Stimulated activated CD8-positive, alpha-beta memory T cell treated with anti-CD3 and anti-CD28 coated beads, Interleukin-12 subunit alpha, Interleukin-12 subunit beta, amount 100 ng/mL, for 24 hours (primary cell): Measurements from ENCODE around the gene LMBRD1.
"Not testable (repeated sequence)": the region's sequence is repeated elsewhere in the genome, so short reads cannot be mapped to it uniquely, and the experiment has no call there.

Experiments
- DNase-seq: peaks from one replicate; pipeline ENCODE4 v3.0.0-alpha.2; 2020; ENCODE audit errors: extremely low read depth

The LMBRD1 gene

DNA sequence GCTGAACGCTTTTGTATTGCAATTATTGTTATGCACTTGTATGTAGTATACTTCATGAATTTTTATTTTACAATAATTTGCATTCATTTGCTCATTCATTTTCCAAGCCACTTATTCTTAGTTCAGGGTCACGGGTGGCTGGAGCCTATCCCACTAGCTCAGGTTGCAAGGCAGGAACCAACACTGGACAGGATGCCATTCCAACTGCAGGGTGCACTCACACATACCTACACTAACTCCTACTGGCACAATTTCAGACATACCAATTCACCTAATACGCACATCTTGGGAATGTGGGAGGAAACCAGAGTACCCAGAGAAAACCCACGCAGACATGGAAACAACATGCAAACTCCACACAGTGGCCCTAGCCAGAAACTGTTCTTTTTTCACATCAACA, 61.8 kb downstream of the LMBRD1 start:
- DNase-seq, result no peak

GRCh38 chr6:69732640-69733039, 64.2 kb downstream of the LMBRD1 start:
- DNase-seq, result no peak

DNA sequence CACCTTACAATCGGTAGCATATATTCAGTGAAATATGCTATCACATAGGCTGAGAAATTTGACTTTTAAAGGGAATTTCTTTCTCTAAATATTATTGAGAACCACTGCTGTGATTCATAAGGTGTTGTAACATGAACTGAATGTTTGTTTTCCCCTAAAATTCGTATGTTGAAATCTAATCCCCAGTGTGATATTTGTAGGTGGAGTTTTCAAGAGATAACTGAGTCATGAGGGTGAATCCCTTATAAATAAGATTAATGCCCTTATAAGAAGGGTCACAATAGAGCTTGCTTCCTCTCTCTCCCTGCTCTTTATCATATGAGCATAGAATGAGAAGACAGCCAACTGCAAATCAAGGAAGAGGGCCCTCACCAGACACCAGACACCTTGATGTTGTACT, 64.8 kb downstream of the LMBRD1 start:
- DNase-seq, result no peak

- no peak for DNase-seq
Measured at GRCh38 chr6:69729870-69730449, 66.8 kb downstream of the LMBRD1 start.

- no peak for DNase-seq
Measured at GRCh38 chr6:69722683-69723082, 74.1 kb downstream of the LMBRD1 start.

- no peak for DNase-seq
Measured at GRCh38 chr6:69719602-69720193, 77.1 kb downstream of the LMBRD1 start.

GRCh38 chr6:69706724-69707123, 90.1 kb downstream of the LMBRD1 start:
- DNase-seq, result no peak

- DNase-seq, result no peak
Measured at GRCh38 chr6:69705954-69706353, 90.9 kb downstream of the LMBRD1 start.

DNA sequence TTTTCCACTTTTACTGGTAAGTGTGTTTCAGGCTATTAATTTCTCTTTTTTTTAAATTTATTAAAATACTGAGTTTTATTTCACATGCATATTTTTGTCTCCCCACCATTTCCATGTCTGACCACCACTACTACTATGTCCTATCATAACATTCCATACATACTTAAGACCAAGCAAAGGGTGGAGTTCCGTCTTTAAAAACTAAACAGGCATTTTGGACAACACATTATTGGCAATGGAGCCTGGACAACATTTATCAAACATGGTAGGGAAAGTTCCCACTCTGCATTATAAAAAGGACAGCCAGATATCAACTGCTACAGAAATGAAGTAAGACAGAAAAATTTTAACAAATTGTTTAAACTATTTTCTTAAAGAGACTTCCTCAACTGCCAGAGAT, 91.9 kb downstream of the LMBRD1 start:
- no peak for DNase-seq

GRCh38 chr6:69699655-69700054, 97.2 kb downstream of the LMBRD1 start:
- no peak for DNase-seq

DNA sequence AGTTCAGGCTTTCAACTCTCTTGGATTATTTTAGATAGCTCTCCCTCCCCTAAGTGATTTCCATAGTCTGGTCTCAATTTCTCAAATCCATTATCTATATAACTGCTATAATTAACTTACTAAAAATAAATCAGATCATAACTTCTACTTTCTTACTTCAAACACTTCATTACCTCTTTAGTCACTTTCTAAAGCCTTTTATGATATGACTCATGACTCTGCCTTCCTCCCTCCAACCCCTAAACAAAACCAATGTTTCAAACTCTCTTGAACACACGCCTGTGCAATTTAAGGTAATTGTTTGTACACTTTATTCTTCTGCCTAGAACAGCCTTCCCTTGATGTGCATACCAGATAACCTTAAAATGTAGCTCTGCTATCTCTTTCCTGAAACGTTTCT, 100.5 kb downstream of the LMBRD1 start:
- no peak for DNase-seq

GRCh38 chr6:69693762-69694161, 103.0 kb downstream of the LMBRD1 start:
- no peak for DNase-seq

GRCh38 chr6:69690986-69691385, 105.8 kb downstream of the LMBRD1 start:
- no peak for DNase-seq

GRCh38 chr6:69680302-69680701, 116.5 kb downstream of the LMBRD1 start:
- DNase-seq, result no peak

DNA sequence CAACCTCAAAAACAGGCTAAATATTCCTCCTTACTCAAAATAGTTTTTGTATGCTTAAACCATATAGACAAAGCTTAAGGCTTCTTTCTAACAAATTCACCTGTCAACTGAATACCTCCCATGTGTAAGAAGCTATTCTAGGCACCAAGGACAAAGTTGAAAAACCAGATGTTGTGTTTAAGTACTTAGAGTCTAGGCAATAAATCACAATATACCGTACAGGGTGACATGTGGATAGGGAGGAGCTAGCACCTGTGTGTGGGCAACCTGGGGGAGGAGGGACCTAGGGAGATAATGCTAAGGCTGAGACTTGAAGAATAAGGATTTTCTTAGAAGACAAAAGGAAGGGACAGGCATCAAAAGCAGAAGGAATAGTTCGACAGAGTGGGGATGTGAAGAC, 123.5 kb downstream of the LMBRD1 start:
- no peak for DNase-seq

DNA sequence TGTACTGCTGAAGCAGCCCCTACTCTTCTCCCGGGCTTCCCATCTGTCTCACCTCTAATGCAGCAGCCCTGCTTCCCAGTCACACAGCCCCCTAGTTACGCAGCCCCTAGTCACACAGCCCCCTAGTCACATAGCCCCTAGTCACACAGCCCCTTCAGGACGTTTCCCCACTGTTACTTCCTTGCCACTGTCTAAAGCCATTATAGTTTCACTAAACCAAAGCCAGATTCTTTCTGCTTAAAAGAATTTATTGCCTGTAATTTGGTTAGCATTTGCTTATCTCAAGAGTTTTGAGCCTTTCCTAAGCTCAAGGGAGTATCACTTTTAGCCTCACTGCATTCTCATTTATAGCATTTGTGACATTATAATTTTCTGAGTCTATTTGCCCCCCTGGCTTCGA, 127.9 kb downstream of the LMBRD1 start:
- no peak for DNase-seq

DNA sequence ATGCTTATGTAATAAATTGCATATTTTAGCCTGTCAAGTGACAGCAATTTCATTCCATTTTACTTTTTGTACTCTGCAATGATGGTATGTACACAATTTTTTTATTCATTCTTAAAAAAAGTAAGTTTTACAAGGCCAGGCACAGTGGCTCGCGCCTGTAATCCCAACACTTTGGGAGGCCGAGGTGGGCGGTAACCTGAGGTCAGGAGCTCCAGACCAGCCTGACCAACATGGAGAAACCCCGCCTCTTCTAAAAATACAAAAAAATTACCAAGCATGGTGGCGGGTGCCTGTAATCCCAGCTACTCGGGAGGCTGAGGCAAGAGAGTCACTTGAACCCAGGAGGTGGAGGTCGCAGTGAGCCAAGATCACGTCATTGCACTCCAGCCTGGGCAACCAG, 130.0 kb downstream of the LMBRD1 start:
- not testable (repeated sequence) for DNase-seq

DNA sequence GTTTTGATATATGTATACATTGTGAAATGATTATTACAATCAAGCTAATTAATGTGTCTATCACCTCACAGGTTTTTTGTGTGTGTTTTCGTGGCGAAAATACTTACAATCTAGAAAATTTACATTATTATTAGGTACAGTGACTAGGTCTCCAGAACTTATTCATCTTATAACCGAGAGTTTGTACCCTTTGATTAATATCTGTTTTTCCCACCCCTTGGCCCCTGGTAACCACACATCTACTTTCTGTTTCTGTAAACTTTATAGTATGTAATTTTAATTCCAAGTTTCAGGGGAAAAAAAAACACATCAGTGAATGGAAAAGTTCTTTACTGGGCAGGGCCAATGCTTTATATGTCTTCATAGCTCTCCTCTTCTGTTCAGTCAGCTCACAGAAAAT, 131.4 kb downstream of the LMBRD1 start:
- DNase-seq, result no peak

DNA sequence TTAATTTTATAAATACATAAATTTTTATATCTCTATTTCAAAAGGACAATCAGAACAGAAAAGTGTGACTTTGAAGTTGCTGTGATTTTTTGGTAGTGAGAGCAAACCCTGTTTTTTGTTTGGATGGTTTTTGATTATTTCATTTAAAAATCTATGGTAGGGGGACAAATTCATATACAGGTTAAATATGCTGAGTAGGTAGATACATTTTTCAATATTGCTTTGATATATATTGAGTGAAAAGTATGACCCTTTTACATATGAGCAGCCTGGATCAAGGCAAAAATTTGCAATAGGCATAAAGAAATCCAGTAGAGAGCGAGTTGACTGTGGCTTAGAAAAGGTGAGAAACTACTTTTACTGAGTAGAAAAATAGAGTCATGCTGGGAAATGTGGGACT, 132.3 kb downstream of the LMBRD1 start:
- no peak for DNase-seq

- no peak for DNase-seq
Measured at GRCh38 chr6:69663215-69663614, 133.6 kb downstream of the LMBRD1 start.

GRCh38 chr6:69650703-69651102, 146.1 kb downstream of the LMBRD1 start:
- no peak for DNase-seq

DNA sequence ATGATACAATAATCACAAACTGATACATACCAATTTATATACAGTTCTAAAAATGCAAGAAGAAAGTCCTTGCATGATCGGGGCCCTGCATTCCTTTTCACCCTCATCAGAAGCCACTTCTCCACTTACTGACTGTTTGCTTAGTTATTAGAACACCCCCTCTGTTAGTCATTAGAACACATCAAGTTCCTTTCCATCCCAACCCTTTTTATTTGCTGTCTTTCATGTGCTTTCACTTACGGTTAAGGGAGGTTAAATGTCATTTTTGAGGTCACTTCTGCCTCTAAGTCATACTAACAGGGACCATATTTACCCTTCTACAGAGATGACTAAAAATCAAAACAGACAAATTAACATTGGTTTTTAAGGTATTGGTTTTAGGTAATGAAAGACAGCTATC, 149.1 kb downstream of the LMBRD1 start:
- DNase-seq, result no peak

GRCh38 chr6:69643688-69644087, 153.1 kb downstream of the LMBRD1 start:
- no peak for DNase-seq

DNA sequence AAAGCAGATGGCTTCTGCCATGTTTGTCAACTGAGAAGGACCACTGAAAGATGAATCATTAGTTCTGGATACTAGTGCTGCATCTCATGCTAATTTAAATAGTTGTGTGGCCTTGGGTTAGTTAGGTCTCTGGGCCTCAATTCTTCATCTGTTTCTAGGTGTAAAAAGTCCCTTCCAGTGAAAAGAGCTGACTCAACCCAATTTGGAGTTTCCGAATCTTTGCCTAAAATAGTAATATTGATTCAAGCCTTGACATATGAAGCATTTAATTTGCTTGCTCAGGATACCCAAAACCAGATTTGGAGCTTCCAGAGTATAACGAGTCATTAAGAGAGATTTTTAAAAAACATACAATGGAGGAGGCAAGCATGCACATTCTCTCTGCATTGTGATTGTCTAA, 163.9 kb downstream of the LMBRD1 start:
- no peak for DNase-seq
